OCI-LY1 (cell line): ENCODE measurements around the gene YARS1.

ENCODE experiments used
- H2AFZ ChIP-seq: fragments of 200-600 bp; sonication (generic), shearing (Covaris generic); 2 replicates; pipeline ENCODE4 v1.6.0; 2014; ENCODE audit warnings: antibody characterized with exemption, mild to moderate bottlenecking, low read length
- H3F3A ChIP-seq: fragments of 200-600 bp; sonication (generic), shearing (Covaris generic); 2 replicates; pipeline ENCODE4 v1.6.0; 2014; ENCODE audit warnings: mild to moderate bottlenecking, antibody characterized with exemption, low read length, moderate library complexity; ENCODE audit not compliant: insufficient read depth
- H3K27ac ChIP-seq: fragments of 200-600 bp; sonication (generic); 2 replicates; pipeline ENCODE4 v1.5.1; 2014; ENCODE audit warnings: low read length, mixed run types, mild to moderate bottlenecking, low read depth; ENCODE audit not compliant: poor library complexity, severe bottlenecking
- H3K27me3 ChIP-seq: fragments of 200-600 bp; sonication (generic); 2 replicates; pipeline ENCODE4 v1.6.0; 2014; ENCODE audit warnings: antibody characterized with exemption, mild to moderate bottlenecking, low read length, moderate library complexity; ENCODE audit not compliant: insufficient read depth
- H3K36me3 ChIP-seq: fragments of 200-600 bp; sonication (generic); 2 replicates; pipeline ENCODE4 v1.6.1; 2014; ENCODE audit warnings: mild to moderate bottlenecking, antibody characterized with exemption, low read length, moderate library complexity, mixed read lengths; ENCODE audit not compliant: insufficient read depth
- H3K4me1 ChIP-seq: fragments of 200-600 bp; sonication (generic); 2 replicates; pipeline ENCODE4 v1.5.1; 2014; ENCODE audit warnings: mild to moderate bottlenecking, low read length, moderate library complexity; ENCODE audit not compliant: insufficient read depth, severe bottlenecking
- H3K4me2 ChIP-seq: fragments of 200-600 bp; sonication (generic), shearing (Covaris generic); 2 replicates; pipeline ENCODE4 v1.6.1; 2014; ENCODE audit warnings: low read length
- H3K4me3 ChIP-seq: fragments of 200-600 bp; sonication (generic); 2 replicates; pipeline ENCODE4 v1.5.1; 2014; ENCODE audit warnings: low read length, low read depth, mild to moderate bottlenecking, mixed read lengths; ENCODE audit not compliant: poor library complexity, severe bottlenecking
- H3K79me2 ChIP-seq: fragments of 200-600 bp; shearing (Covaris generic); 2 replicates; pipeline ENCODE4 v1.6.1; 2016; ENCODE audit warnings: mixed run types, low read length, mixed read lengths; ENCODE audit not compliant: insufficient read depth
- H3K9ac ChIP-seq: fragments of 200-600 bp; sonication (generic), shearing (Covaris generic); 2 replicates; pipeline ENCODE4 v1.6.1; 2014; ENCODE audit warnings: mild to moderate bottlenecking, low read length, mixed read lengths
- H3K9me2 ChIP-seq: fragments of 200-600 bp; sonication (generic), shearing (Covaris generic); 2 replicates; pipeline ENCODE4 v1.6.1; 2014; ENCODE audit warnings: low read depth, mild to moderate bottlenecking, low read length, mixed read lengths
- H3K9me3 ChIP-seq: fragments of 200-600 bp; shearing (Covaris generic); 2 replicates; pipeline ENCODE4 v1.6.1; 2014; ENCODE audit warnings: low read length, mixed read lengths
- H4K20me1 ChIP-seq: fragments of 200-600 bp; sonication (generic), shearing (Covaris generic); 2 replicates; pipeline ENCODE4 v1.6.0; 2016; ENCODE audit warnings: mild to moderate bottlenecking, low read length; ENCODE audit not compliant: insufficient read depth
- CTCF ChIP-seq: fragments of 200-600 bp; sonication (generic), shearing (Covaris generic); IDR thresholded peaks from 2 replicates; pipeline ENCODE4 v1.5.1; 2017; ENCODE audit warnings: mild to moderate bottlenecking, antibody characterized with exemption, low read length, moderate library complexity, mixed read lengths
- EZH2 ChIP-seq: fragments of 200-600 bp; sonication (generic), shearing (Covaris generic); IDR thresholded peaks from 2 replicates; pipeline ENCODE4 v1.8.0; 2017; ENCODE audit warnings: borderline replicate concordance, mixed run types, mild to moderate bottlenecking, antibody characterized with exemption, low read length, moderate library complexity, mixed read lengths

The YARS1 gene

GRCh38 chr1:32748348-32748747 lies 68.8 kb downstream of the YARS1 start:
- Histone ChIP-seq H3K27me3 (peaks cover 6% of the 10 kb centered on the region; the same call in 1 of the 2 replicates), H3K36me3 (no peaks in the 10 kb centered on the region), H4K20me1 (no peaks in the 10 kb centered on the region), H3K27ac (no peak overlapping the region), H3K9me2 (no peaks in the 10 kb centered on the region), H3K4me1 (peaks cover 1% of the 10 kb centered on the region), H3K9ac (no peak overlapping the region), H3F3A (no peaks in the 10 kb centered on the region), H3K4me3 (no peak overlapping the region), H3K9me3 (no peaks in the 10 kb centered on the region), H2AFZ (no peak overlapping the region), H3K79me2 (no peaks in the 10 kb centered on the region), H3K4me2 (no peak overlapping the region)
- TF ChIP-seq CTCF (no peak), EZH2 (no peak)

- Histone ChIP-seq H3K4me1 (peaks cover 4% of the 10 kb centered on the region), H3K27ac (no peak overlapping the region), H3K36me3 (no peaks in the 10 kb centered on the region), H3K79me2 (no peaks in the 10 kb centered on the region), H3F3A (no peaks in the 10 kb centered on the region), H4K20me1 (no peaks in the 10 kb centered on the region), H3K9me3 (no peaks in the 10 kb centered on the region), H3K9ac (no peak overlapping the region), H3K27me3 (peaks cover 19% of the 10 kb centered on the region), H2AFZ (no peak overlapping the region), H3K4me3 (no peak overlapping the region), H3K9me2 (no peaks in the 10 kb centered on the region), H3K4me2 (no peak overlapping the region)
- TF ChIP-seq CTCF (no peak), EZH2 (no peak)
Measured at GRCh38 chr1:32746130-32746529, 71.0 kb downstream of the YARS1 start.

GRCh38 chr1:32744071-32744425 lies 73.1 kb downstream of the YARS1 start:
- Histone ChIP-seq H4K20me1 (no peaks in the 10 kb centered on the region), H3K79me2 (no peaks in the 10 kb centered on the region), H3K27me3 (peaks cover 19% of the 10 kb centered on the region), H3K4me3 (no peak overlapping the region), H3K27ac (no peak overlapping the region), H3K36me3 (no peaks in the 10 kb centered on the region), H3K9ac (no peak overlapping the region), H3K9me3 (no peaks in the 10 kb centered on the region), H3F3A (no peaks in the 10 kb centered on the region), H2AFZ (no peak overlapping the region), H3K4me2 (no peak overlapping the region), H3K9me2 (no peaks in the 10 kb centered on the region), H3K4me1 (peaks cover 4% of the 10 kb centered on the region)
- TF ChIP-seq EZH2 = no peak
- no peak for TF ChIP-seq CTCF
